Measurements from ENCODE around the gene PNPLA5.
A peak's percentile ranks its signal among the peaks of the same experiment; 100 is the strongest.

PNPLA5 gene

DNA sequence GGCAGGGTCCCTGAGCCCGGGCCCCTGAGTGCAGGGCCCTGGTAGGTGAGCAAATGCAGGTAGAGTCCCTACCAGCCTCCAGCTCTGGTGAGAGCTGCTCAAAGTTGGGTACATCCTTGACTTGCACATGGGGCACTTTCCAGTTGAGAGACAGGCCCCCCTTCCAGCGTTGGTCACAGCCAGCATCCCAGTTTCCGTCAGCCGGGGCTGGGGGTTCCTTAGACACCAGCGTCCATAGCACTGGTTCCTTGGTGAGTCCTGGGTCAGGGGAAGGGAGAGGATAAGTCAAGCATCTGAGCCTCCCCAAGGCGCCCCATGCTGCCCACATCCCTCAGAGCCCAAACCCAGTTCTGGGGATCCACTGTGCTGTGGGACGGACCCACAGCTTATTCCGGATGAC, 5.6 kb downstream of the PNPLA5 start:
- DNase-seq (ENCODE audit: low read depth), result no peak
- no peaks in the 10 kb centered on the region for H3K36me3 ChIP-seq (ENCODE audit: control insufficient read depth, insufficient read depth, low read length, severe bottlenecking)
- no peaks in the 10 kb centered on the region for H3K4me1 ChIP-seq (ENCODE audit: control insufficient read depth, insufficient read depth, low read length)
- peaks cover 48% of the 10 kb centered on the region for H3K27me3 ChIP-seq (replicated peaks; ENCODE audit: control insufficient read depth, insufficient read depth, low read length)
- no peak overlapping the region for H3K4me3 ChIP-seq (ENCODE audit: low read length)
- H3K9me3 ChIP-seq (ENCODE audit: control insufficient read depth, low read length), result peaks cover 5% of the 10 kb centered on the region
- H3K9ac ChIP-seq (ENCODE audit: low read length), result no peak overlapping the region

DNA sequence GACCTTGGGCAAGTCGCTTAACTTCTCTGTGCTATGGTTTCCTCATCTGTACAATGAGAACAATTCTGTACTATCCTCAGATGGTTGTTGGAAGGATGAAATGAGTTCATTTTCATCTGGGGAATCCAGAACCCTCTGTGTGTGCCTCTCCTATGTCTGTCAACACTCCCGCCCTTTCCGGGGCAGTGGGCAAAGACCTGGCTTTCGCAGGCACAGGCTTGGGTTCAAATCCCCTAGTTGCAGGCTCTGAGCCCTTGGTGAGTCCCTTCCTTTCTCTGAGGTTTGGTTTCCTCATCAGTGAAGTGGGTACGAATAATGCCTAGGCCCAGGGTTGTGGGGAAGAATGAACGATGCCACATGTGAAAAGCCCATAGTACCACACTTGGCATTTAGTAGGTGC, 6.0 kb downstream of the PNPLA5 start:
- Histone ChIP-seq H3K9ac (ENCODE audit: low read length) (no peak overlapping the region), H3K27me3 (replicated peaks; ENCODE audit: control insufficient read depth, insufficient read depth, low read length) (peaks cover 48% of the 10 kb centered on the region), H3K36me3 (ENCODE audit: control insufficient read depth, insufficient read depth, low read length, severe bottlenecking) (no peaks in the 10 kb centered on the region), H3K4me3 (ENCODE audit: low read length) (no peak overlapping the region), H3K9me3 (ENCODE audit: control insufficient read depth, low read length) (peaks cover 5% of the 10 kb centered on the region), H3K4me1 (ENCODE audit: control insufficient read depth, insufficient read depth, low read length) (no peaks in the 10 kb centered on the region)
- no peak for DNase-seq (ENCODE audit: low read depth)

DNA sequence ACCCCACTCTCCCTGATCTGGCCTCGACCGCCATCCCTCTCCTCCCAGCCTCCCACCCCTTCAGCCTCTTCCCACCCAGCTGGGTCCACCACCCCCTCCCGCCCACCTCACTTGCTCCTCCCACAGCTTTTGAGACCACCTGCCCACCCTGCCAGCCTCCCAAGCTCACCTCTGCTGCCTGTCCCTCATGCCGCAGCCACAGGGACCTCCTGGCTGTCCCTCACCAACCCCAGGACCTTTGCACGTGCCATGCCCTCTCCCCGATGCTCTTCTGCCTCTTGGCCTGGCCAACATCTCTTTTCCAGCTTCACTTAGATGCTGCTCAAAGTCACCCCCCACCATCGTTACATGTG, 6.5 kb downstream of the PNPLA5 start:
- Histone ChIP-seq H3K4me1 (ENCODE audit: control insufficient read depth, insufficient read depth, low read length) (no peaks in the 10 kb centered on the region), H3K36me3 (ENCODE audit: control insufficient read depth, insufficient read depth, low read length, severe bottlenecking) (no peaks in the 10 kb centered on the region), H3K4me3 (ENCODE audit: low read length) (no peak overlapping the region), H3K27me3 (replicated peaks; ENCODE audit: control insufficient read depth, insufficient read depth, low read length) (peaks cover 51% of the 10 kb centered on the region), H3K9ac (ENCODE audit: low read length) (no peak overlapping the region), H3K9me3 (ENCODE audit: control insufficient read depth, low read length) (peaks cover 5% of the 10 kb centered on the region)
- DNase-seq (ENCODE audit: low read depth), result no peak

DNA sequence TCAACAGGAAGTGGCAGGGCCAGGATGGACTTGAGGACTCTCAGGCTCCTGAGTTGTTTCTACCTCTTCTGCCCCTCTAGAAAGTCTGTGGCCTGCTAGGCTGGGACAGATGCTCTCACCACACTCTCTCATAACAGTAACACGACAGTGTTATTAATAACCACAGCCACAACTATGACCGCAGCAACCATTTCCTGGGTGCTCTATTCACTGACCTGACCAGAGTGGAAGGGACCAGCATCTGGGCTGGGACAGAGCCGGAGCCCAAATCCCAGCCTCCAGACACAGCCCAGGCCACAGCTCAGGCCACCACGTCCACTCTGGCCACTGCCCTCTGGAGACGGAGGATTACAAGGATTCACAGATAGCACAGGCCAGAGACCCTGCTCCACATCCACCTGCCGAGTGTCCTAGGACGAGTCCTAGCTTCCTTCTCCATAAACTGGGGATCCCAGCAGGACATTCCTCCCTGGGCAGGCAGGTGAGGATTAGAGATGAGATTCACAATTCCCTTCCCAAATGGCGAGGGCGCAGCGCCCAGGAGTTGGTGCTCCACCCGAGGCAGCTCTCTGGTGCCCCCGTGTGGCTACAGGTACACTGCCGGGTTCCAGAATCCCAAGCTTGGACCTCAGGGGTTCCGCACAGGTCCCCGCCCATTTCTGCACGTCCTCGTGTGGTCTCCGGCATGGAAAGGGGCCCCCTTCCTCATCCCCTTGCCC, 7.1 kb downstream of the PNPLA5 start:
- H3K36me3 ChIP-seq (ENCODE audit: control insufficient read depth, insufficient read depth, low read length, severe bottlenecking), result no peaks in the 10 kb centered on the region
- H3K27me3 ChIP-seq (replicated peaks; ENCODE audit: control insufficient read depth, insufficient read depth, low read length), result peaks cover 52% of the 10 kb centered on the region
- no peaks in the 10 kb centered on the region for H3K4me1 ChIP-seq (ENCODE audit: control insufficient read depth, insufficient read depth, low read length)
- H3K9me3 ChIP-seq (ENCODE audit: control insufficient read depth, low read length), result peaks cover 5% of the 10 kb centered on the region
- H3K4me3 ChIP-seq (ENCODE audit: low read length), result no peak overlapping the region
- no peak overlapping the region for H3K9ac ChIP-seq (ENCODE audit: low read length)
- peak; percentile 76 for DNase-seq (ENCODE audit: low read depth)

DNA sequence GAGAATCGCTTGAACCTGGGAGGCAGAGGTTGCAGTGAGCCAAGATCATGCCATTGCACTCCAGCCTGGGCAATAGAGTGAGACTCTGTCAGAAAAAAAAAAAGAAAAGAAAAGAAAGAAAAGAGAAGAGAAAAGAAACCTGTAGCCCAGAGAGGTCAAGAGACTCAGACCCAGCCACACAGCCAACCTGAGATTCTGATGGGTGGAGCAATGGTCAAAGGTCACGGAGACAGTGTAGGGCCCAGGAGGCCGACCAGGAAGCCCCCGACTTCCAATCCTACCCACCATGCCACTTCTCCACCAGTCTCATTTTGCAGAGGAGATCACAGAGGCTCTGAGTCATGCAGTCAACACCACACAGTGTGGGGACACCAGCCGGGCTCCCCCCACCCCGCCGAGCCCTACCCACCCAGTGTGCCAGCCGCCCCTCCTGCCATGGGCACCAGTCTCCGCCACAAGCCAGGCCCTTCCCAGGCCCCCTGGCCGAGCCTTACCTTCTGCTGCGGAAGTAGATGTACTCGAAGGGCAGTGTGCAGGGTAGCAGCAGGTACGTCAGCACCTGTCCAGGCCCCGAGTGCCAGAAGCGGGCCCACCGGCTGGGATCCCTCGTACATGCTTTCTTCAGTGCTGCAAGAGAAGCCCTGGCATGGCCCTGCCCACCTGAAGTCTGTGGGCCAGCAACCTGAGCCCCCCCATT, 7.9 kb downstream of the PNPLA5 start:
- no peak for DNase-seq (ENCODE audit: low read depth)
- Histone ChIP-seq H3K9ac (ENCODE audit: low read length) (no peak overlapping the region), H3K27me3 (replicated peaks; ENCODE audit: control insufficient read depth, insufficient read depth, low read length) (peaks cover 45% of the 10 kb centered on the region), H3K36me3 (ENCODE audit: control insufficient read depth, insufficient read depth, low read length, severe bottlenecking) (no peaks in the 10 kb centered on the region), H3K4me3 (ENCODE audit: low read length) (no peak overlapping the region), H3K4me1 (ENCODE audit: control insufficient read depth, insufficient read depth, low read length) (no peaks in the 10 kb centered on the region), H3K9me3 (ENCODE audit: control insufficient read depth, low read length) (peaks cover 5% of the 10 kb centered on the region)

DNA sequence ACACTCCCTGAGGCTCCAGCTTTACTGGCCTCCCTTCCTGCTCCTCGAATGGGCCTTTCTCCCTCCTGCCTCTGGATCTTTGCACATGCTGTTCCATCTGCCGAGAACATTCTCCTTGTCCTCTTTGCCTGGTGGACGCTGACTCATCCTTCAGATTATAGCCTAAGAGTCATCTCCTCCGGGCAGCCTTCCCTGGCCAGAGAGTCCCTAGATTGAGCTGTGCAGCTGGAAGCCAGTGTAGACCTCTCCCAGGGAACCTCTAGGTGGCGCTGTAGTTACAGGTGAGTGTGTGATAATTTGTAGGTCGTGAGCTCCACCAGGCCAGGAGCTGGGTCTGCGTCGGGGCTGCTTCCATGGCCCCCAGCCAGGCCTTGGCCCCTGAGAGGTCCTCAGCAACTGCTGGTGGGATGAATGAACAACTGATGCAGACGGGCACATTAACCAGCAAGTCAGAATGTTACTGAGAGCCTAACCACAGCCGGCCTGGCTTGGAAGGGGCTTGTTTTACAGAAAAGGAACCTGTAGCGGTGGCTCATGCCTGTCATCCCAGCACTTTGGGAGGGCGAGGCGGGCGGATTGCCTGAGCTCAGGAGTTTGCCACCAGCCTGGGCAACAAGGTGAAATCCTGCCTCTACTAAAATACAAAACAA, 8.7 kb downstream of the PNPLA5 start:
- Histone ChIP-seq H3K36me3 (ENCODE audit: control insufficient read depth, insufficient read depth, low read length, severe bottlenecking) (no peaks in the 10 kb centered on the region), H3K4me3 (ENCODE audit: low read length) (no peak overlapping the region), H3K9ac (ENCODE audit: low read length) (no peak overlapping the region), H3K4me1 (ENCODE audit: control insufficient read depth, insufficient read depth, low read length) (no peaks in the 10 kb centered on the region), H3K9me3 (ENCODE audit: control insufficient read depth, low read length) (peaks cover 5% of the 10 kb centered on the region), H3K27me3 (replicated peaks; ENCODE audit: control insufficient read depth, insufficient read depth, low read length) (peaks cover 42% of the 10 kb centered on the region)
- peak; percentile 78 for DNase-seq (ENCODE audit: low read depth)

DNA sequence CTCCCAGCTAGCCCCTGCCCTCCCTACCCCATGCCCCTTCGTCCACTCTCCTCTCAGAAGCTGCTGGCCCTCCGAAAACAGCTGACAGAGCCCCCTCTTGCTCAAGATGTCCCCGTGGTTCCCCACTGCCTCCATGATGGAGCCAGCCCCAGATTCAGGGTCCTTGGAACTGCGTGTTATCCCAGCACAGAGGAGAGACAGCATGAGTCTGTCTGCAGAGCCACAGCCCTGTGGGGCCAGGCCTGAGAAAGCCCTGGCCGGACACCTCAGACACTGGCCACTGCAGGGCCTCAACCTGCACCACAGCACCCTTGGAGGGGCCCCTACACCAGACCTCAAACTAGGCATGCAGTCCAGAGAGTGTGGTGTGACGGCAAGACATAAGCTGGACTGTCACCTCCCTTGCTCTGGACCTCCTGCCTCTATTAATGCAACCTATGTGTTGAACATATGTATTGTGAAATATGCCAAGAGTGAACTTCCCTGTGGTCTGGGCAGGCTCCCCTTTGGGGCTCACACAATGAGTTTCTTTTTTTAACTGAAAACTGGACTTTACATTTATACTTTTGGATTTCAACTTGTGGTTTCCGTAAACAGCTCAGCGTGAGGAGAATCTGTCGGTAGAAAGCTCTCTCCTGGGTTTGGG, 9.6 kb downstream of the PNPLA5 start:
- DNase-seq (ENCODE audit: low read depth), result no peak
- Histone ChIP-seq H3K4me3 (ENCODE audit: low read length) (no peak overlapping the region), H3K4me1 (ENCODE audit: control insufficient read depth, insufficient read depth, low read length) (no peaks in the 10 kb centered on the region), H3K9me3 (ENCODE audit: control insufficient read depth, low read length) (peaks cover 5% of the 10 kb centered on the region), H3K27me3 (replicated peaks; ENCODE audit: control insufficient read depth, insufficient read depth, low read length) (peaks cover 39% of the 10 kb centered on the region), H3K9ac (ENCODE audit: low read length) (no peak overlapping the region), H3K36me3 (ENCODE audit: control insufficient read depth, insufficient read depth, low read length, severe bottlenecking) (no peaks in the 10 kb centered on the region)

DNA sequence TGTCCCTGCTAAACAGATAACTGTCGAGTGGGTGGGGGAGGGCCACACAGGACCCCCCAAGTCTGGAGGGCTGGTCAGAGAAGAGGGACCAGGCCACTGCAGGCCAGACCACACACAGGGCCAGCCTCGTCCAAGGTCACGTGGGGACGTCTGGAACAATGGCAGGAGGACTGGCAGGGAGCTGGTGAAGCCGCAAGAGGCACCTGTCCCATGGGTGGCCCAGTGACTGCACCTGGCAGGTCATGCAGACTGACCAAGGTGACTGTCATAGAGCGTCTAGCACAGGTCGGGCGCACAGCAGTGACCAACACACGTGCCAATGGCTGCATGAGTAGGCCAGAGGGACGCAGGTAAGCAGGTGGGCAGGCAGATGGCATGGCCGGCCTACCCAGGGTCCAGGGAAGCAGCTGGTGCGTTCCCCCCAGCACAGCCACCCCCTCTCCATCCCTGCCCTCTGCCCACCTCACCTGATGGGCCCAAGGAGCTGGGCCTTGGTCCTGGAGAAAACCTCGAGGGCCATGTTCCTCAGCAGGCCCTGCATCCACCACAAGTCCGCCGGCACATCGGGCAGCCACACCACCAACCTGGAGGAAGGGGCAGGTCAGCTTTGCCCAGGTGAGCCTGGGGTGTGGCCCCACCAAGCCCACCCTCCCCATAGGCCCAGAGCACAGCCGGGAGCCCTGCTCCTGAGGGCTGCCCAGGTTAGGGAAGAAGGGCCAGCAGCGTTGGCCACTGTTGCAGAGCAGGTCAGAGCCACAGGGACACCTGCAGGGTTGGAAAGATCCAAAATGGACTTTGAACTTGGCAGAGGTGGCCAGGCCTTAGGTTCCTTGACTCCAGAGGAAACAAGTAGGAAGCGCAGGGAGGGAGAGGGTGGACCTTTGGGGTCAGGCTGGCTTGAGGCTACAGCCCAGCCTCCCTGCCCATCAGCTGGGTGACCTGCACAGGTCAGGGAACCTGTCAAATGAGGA, 10.4 kb downstream of the PNPLA5 start:
- Histone ChIP-seq H3K9ac (ENCODE audit: low read length) (no peak overlapping the region), H3K27me3 (replicated peaks; ENCODE audit: control insufficient read depth, insufficient read depth, low read length) (peaks cover 39% of the 10 kb centered on the region), H3K9me3 (ENCODE audit: control insufficient read depth, low read length) (peaks cover 5% of the 10 kb centered on the region), H3K4me3 (ENCODE audit: low read length) (no peak overlapping the region), H3K36me3 (ENCODE audit: control insufficient read depth, insufficient read depth, low read length, severe bottlenecking) (no peaks in the 10 kb centered on the region), H3K4me1 (ENCODE audit: control insufficient read depth, insufficient read depth, low read length) (no peaks in the 10 kb centered on the region)
- DNase-seq (ENCODE audit: low read depth), result no peak

DNA sequence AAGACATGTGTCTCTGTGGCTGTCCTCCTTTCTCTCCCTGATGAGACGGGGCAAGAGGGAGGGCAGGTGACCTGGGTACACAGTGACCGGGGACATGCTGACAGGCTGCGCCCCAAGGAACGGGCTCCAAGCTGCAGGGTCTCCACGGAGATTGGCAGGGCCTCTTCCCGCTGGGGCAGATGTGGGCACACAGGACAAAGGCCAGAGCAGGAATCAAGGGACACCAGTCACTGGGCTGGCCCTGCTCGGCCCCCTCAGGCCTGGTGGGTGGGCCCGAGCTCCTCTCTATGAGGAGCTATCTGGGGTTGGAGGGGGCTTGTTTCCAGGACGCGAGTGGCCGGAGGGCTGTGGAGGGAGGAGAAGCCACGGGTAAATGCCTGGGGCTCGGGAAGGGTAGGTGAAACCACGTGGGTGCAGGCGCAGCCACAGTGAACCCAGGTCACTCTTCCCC, 11.2 kb downstream of the PNPLA5 start:
- H3K4me3 ChIP-seq (ENCODE audit: low read length), result no peak overlapping the region
- no peaks in the 10 kb centered on the region for H3K36me3 ChIP-seq (ENCODE audit: control insufficient read depth, insufficient read depth, low read length, severe bottlenecking)
- H3K27me3 ChIP-seq (replicated peaks; ENCODE audit: control insufficient read depth, insufficient read depth, low read length), result peaks cover 38% of the 10 kb centered on the region
- H3K9ac ChIP-seq (ENCODE audit: low read length), result no peak overlapping the region
- H3K4me1 ChIP-seq (ENCODE audit: control insufficient read depth, insufficient read depth, low read length), result no peaks in the 10 kb centered on the region
- peaks cover 5% of the 10 kb centered on the region for H3K9me3 ChIP-seq (ENCODE audit: control insufficient read depth, low read length)
- no peak for DNase-seq (ENCODE audit: low read depth)

DNA sequence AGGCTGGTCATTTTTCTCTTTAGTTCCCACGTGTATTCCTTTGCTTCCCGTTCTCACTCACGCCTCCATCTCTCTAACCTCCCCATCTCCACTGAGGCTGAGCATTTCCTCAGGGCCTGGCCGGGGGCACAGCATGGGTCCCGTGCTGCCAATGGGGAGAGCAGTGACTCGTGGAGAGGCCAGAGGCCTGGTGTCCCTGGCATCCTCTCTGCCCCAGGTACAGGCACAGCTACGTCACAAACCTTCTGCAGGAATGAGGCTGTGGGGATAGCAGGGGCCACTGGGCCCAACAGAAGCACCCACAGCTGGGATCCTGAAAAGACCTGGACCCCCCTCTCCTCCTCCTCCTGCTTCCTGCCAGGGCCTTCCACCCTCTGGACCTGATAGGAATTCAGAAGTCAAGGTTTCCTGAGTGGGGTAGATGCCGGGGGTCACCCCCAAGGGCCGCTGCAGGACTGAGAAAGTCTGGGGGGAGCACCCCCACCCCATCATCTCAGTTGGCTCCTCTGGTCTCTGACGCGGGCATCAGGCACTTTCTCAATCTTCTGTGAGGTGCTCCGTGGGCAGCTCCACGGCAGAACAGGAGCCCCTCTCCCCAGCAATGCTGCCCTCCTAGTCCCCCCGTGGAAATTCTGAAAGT, 11.8 kb downstream of the PNPLA5 start:
- no peak for DNase-seq (ENCODE audit: low read depth)
- no peaks in the 10 kb centered on the region for H3K4me1 ChIP-seq (ENCODE audit: control insufficient read depth, insufficient read depth, low read length)
- H3K9me3 ChIP-seq (ENCODE audit: control insufficient read depth, low read length), result peaks cover 5% of the 10 kb centered on the region
- no peak overlapping the region for H3K4me3 ChIP-seq (ENCODE audit: low read length)
- no peak overlapping the region for H3K9ac ChIP-seq (ENCODE audit: low read length)
- H3K36me3 ChIP-seq (ENCODE audit: control insufficient read depth, insufficient read depth, low read length, severe bottlenecking), result no peaks in the 10 kb centered on the region
- peaks cover 41% of the 10 kb centered on the region for H3K27me3 ChIP-seq (replicated peaks; ENCODE audit: control insufficient read depth, insufficient read depth, low read length)

Data from adipocyte (in vitro differentiated cells).